HG02938 (cell line): Measurements from ENCODE around the gene MAGED4.
"Not testable (repeated sequence)": the region's sequence is repeated elsewhere in the genome, so short reads cannot be mapped to it uniquely, and the experiment has no call there.

ENCODE experiments used
- ATAC-seq: cut with Tn5 transposase; IDR thresholded peaks from one replicate; pipeline ENCODE4 v1.9.1; 2021; ENCODE audit warnings: mild to moderate bottlenecking, moderate library complexity; ENCODE audit not compliant: unreplicated experiment

Gene MAGED4, protein sequence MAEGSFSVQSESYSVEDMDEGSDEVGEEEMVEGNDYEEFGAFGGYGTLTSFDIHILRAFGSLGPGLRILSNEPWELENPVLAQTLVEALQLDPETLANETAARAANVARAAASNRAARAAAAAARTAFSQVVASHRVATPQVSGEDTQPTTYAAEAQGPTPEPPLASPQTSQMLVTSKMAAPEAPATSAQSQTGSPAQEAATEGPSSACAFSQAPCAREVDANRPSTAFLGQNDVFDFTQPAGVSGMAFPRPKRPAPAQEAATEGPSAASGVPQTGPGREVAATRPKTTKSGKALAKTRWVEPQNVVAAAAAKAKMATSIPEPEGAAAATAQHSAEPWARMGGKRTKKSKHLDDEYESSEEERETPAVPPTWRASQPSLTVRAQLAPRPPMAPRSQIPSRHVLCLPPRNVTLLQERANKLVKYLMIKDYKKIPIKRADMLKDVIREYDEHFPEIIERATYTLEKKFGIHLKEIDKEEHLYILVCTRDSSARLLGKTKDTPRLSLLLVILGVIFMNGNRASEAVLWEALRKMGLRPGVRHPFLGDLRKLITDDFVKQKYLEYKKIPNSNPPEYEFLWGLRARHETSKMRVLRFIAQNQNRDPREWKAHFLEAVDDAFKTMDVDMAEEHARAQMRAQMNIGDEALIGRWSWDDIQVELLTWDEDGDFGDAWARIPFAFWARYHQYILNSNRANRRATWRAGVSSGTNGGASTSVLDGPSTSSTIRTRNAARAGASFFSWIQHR

DNA sequence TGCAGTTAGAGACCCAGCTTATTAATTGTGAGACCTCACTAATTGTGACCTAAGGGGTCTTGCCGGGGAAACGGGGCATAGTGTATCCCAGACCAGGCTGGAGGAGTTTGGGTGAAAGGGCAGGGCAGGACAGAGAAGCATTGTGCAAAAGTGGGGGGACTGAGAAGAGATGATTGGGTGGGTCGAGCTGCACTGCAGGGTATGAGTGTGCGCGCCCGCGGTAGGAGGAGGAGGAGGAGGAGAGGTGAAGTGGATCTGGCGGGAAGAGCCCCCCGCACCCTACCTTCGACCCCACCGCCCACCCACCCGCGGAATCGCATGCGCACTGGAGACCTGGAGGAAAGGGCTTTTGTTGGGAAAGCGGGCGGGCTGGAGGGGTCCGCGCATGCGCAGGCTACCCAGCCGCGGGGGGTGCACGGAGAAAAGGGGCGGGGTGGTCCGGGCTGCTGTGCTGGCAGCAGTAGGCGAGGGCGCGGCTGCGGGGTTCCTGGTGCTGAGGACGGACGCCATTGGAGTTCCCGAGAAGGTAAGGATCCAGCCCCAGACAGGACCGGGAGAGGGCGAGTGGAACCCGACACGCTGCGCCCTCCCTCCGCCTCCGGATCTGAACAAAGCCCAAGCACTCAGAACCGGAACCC lies at the start of gene MAGED4:
MAGED4 (plus strand) TSS at position 449 of the 638 bp plus-strand sequence. CDS start 1,035 bp downstream, outside the sequence.
- ATAC-seq, result not testable (repeated sequence)

DNA sequence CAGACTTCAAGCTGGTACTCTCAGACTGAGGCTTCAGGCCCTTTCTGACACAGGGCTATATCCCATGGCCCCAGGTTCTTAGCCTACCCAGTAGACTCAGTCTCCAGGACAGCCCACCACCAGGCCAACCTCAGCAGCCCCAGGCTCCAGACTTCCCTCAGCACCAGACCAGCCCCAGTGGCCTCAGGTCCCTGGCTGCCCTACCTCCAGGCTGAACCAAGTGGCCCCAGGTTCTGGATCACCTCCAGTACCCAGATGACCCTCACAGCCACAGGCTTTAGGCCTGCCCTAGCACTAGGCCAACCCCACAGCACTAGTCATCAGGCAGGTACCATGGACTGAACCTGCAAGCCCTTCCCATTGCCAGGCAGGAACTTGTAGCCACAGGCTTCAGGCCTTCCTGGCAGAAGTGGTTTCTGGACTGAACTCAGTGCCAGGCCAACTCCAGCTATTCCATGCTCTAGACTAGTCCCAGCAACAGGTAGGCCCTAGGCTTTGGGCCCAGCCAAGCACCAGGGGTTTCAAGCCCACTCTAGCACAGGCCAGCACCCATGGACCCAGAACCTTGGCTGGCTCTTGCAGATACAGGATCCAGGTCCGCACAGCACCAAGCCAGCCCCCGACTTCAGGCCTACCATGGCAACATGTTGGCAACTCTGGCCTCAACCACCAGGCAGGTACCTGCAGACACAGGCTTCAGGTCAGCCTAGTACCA lies 45.7 kb upstream of the MAGED4 start:
- no peak for ATAC-seq

DNA sequence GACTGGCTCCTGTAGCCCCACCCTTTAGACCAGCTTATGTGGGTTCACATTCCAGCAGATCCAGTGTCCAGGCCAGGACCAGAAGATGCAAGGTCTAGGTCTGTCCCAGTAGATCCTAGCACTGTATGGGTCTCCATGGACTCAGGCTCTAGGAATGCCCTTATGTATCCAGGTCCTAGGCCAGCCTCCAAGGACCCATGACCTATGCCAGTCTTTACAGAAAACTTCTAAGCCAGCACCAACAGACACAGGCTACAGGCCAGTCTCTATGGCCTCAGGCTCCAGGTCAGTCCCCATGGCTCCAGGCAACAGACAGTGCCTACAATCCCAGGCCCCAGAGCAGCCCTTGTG lies 45.2 kb upstream of the MAGED4 start:
- no peak for ATAC-seq

DNA sequence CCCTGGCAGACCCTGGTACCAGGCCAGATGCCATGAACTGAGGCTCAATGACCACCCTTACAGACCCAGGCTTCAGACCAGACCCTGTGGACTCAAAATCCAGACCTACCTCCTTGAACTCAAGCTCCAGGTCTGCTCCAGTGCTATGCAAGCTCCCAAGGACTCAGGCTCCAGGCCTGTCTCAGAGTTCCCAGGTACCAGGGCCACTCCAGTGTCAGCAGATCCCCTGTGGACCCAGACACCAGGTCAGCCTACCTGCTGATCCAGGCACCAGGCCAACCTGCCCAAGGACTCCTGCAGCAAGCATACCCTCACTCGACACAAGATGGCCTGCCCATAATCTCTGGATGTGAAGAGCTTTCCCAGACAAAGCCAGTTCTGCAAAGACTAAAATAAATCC lies 44.7 kb upstream of the MAGED4 start:
- no peak for ATAC-seq

DNA sequence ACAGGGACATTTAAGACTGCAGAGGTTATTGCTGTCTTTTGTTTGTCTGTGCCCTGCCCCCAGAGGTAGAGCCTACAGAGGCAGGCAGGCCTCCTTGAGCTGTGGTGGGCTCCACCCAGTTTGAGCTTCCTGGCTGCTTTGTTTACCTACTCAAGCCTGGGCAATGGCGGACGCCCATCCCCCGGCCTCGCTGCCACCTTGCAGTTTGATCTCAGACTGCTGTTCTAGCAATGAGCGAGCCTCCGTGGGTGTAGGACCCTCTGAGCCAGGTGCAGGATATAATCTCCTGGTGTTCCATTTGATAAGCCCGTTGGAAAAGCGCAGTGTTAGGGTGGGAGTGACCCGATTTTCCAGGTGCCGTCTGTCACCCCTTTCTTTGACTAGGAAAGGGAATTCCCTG lies 34.0 kb upstream of the MAGED4 start:
- ATAC-seq, result not testable (repeated sequence)

DNA sequence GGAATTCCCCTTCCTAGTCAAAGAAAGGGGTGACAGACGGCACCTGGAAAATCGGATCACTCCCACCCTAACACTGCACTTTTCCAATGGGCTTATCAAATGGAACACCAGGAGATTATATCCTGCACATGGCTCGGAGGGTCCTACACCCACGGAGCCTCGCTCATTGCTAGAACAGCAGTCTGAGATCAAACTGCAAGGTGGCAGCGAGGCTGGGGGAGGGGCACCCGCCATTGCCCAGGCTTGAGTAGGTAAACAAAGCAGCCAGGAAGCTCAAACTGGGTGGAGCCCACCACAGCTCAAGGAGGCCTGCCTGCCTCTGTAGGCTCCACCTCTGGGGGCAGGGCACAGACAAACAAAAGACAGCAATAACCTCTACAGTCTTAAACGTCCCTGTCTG lies 24.5 kb upstream of the MAGED4 start:
- not testable (repeated sequence) for ATAC-seq

DNA sequence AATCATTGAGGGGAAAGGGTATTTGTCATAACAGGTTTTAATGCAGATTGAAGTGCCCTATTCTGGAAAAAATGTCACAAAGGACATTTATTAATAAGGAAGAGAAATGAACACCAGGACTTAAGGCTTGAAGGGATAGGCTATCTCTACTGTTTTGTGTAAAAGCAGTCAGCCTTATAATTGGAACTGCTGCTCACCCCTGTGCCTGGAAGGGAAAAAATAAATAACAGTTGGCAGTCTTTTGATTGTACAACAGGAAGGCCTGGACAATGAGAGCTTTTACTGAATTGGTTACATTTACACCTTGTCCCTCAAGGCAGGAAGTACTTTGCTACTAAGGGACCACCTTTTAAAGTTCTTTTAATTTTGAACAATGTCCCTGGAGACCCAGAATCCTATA lies 17.8 kb upstream of the MAGED4 start:
- ATAC-seq, result no peak

DNA sequence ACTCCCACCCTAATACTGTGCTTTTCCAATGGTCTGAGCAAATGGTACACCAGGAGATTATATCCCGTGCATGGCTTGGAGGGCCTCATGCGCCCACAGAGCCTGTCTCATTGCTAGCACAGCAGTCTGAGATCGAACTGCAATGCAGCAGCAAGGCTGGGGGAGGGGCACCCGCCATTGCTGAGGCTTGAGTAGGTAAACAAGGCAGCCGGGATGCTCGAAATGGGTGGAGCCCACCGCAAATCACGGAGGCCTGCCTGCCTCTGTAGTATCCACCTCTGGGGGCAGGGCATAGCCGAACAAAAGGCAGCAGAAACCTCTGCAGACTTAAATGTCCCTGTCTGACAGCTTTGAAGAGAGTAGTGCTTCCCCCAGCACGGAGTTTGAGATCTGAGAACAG lies 13.6 kb upstream of the MAGED4 start:
- not testable (repeated sequence) for ATAC-seq

DNA sequence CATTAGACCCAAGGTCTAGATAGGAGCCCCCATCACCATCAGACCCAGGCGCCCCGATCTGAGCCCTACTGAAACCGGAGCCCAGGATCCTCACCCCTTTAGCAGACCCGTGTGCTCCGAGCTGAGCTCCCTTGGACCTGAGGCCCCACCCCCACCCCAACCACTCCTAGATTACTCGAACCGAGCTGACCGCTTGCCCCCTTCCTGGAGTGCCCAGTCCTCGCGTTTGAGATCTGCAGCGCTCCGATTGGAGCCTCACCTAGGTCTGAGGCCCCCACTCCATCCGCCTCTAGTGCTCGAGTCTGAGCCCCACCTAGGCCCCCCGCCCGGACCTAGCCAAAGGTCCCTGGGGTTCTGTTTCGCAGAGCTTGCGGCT lies 378 bp downstream of the MAGED4 start:
- not testable (repeated sequence) for ATAC-seq

DNA sequence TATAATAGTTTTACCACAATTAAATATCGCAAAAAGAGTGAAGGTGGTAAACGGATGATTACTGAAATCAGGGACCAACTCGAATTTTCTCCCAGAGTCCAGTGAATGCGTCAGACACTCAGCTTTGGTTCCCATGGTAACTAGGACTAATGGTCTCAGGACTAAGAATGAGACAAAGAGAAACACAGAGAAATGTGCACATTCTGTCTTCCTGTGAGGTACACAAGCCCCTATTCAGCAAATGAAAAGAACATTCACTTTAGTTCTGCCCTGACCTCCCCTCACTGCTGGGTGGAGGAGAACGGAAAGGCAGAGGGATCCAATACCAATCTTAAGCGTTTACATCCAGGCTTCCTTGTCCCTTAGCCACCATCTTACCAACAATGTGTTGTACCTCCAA lies 26.7 kb downstream of the MAGED4 start:
- not testable (repeated sequence) for ATAC-seq

DNA sequence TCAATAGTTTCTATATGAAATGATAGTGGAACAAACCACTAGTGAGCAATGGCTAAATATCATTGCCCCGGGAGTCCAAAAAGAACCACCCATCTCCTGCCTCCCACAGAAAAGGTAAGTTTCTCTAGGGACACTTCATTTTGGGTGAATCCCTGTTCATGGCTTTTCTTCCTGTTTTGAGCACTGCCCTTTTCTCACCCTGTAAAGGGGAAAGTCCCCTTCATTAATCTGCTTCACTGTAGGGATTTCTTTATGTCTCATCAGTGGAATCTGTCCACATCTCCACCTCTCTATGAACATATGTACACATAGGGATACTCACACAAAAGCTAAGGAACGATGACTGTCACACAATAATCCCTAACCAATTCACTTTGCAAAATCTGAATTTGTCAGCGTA lies 28.6 kb downstream of the MAGED4 start:
- ATAC-seq, result no peak

DNA sequence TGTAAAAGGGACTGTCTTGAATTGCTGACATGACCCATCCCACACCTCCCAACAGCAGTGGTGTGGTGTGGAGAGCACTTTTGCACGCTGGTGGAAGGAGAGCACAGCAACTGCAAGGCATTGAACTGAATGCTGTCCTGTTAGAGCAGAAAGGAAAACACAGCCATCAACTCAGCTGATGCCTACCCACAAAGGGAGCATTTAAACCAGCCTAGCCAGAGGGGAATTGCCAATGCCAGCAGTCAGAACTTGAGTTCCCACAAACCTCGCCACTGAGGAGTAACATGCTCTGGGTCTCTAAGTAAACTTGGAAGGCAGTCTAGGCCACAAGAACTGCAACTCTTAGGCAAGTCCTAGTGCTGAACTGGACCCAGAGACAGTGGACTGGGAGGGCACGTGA lies 31.9 kb downstream of the MAGED4 start:
- ATAC-seq, result no peak

DNA sequence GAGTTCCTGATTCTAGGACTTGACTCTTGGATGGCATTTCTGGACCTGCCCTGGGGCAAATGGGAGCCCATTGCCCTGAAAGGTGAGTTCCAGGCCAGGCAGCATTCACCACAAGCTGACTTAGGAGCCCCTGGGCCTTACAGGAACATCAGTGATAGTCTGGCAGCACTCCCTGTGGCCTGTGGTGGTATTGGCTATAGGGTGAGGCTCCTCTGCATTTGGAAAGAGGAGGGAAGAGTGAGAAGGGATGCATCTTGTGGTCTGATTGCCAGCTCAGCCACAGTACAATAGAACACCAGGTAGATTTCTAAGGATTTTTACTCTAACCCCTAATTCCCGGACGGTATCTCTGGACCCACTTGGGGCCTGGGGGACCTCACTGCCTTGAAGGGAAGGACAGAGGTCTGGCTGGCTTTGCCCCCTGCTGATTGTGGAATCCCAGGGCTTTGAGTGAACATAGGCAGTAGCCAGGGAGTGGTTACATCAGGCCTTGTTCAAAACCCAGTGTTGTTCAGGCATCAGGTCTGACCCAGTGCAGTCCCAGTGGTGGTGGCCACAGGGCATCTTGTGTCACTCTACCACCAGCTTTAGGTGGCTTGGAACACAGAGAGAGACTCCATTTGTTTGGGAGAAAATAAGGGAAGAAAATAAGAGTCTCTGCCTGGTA lies 32.9 kb downstream of the MAGED4 start:
- ATAC-seq, result no peak

DNA sequence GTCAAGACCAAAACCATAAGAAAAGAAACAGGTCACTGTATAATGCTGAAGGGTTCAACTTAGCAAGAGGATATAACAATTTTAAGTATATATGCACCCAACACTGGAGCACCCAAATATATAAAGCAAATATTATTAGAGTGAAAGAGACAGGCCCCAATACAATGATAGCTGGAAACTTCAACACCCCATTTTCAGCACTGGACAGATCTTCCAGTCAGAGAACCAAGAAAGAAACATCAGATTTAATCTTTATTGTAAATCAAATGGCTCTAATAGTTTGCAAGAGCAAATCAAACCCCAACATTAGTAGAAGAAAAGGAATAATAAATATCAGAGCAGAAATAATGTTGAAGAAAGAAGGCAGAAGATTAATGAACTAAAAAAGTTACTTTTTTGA lies 36.2 kb downstream of the MAGED4 start:
- no peak for ATAC-seq
